Kidney epithelial cell (primary cell): Measurements from ENCODE around the gene RGS12. TPM values are rescaled to one million over a fixed set of nuclear protein-coding genes. Genes with fewer than 3 reads are reported as not detected.
A peak's percentile ranks its signal among the peaks of the same experiment; 100 is the strongest.

Experiments
- DNase-seq: peaks from one replicate; pipeline ENCODE4 v3.0.0-alpha.2; 2010; ENCODE audit warnings: low read depth
- H3K27me3 ChIP-seq: 2 replicates; pipeline ENCODE4 v1.6.0; 2011; ENCODE audit warnings: low read length; ENCODE audit not compliant: control insufficient read depth, insufficient read depth
- H3K36me3 ChIP-seq: 2 replicates; pipeline ENCODE4 v1.5.1; 2011; ENCODE audit warnings: low read length; ENCODE audit not compliant: control insufficient read depth, insufficient read depth
- H3K4me3 ChIP-seq: 2 replicates; pipeline ENCODE4 v1.5.1; 2011; ENCODE audit warnings: low read depth, mild to moderate bottlenecking, control low read depth, low read length
- total RNA-seq: library from RNA; depleted of rRNA; stranded (reverse); fragments of >200 nt; gene quantifications from 2 replicates; pipeline ENCODE4 v1.2.3, GENCODE V29; 2015
- TF ChIP-seq, protein P1 (sequence below): IDR thresholded peaks from 2 replicates; pipeline ENCODE4 v1.5.1; 2011; ENCODE audit warnings: mild to moderate bottlenecking, moderate library complexity, low read length, control low read depth, inconsistent platforms; ENCODE audit not compliant: insufficient read depth, poor library complexity, severe bottlenecking

Gene RGS12
- total RNA-seq, 1 donor from 2014 or later, result 28.7 TPM

DNA sequence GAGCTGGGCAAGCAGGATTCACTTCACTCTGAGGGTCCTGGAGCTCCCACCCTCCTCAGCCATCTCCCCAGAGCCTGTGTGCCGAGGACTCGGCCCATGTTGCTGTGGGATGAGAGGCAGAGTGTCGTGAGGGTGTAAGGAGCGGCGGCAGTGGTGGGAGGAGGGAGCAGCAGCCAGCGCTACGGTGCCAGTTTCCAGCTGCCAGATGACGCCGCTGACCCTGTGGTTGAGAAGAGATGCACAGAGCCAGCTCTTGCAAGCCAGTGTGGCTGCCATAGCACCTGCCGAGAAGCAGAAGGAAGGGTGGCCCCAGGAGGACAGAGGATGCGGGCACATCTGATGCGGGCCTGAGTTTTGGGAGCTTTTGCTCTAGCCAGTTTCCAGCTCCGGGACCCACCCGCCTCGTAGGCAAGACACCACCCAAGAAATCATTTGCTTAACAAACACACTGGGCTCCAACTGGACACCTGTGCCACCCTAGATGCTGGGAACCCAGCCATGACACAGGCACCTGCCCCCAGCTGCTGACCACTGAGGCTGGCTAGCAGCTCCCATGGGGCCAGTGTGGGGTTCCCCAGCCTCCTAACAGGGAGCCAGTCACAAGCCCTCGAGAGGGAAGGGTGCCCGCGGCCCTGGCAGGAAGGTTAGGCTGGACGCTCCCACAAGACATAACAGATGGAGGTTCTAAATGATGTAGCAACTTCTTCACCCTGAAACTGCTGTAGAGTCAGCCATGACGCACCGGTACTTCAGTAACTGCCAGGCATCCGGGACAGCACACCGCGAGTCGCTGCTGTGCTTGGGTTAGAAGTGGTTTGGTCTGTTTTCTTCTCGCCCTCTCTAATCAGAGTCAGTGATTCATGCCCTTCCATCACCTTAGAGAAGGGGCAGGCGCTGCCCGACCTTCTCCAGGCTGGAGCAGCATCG is 35.0 kb upstream of the RGS12 start:
- Histone ChIP-seq H3K4me3 (no peak overlapping the region), H3K36me3 (no peaks in the 10 kb centered on the region), H3K27me3 (peaks cover 4% of the 10 kb centered on the region)
- TF ChIP-seq, protein P1, sequence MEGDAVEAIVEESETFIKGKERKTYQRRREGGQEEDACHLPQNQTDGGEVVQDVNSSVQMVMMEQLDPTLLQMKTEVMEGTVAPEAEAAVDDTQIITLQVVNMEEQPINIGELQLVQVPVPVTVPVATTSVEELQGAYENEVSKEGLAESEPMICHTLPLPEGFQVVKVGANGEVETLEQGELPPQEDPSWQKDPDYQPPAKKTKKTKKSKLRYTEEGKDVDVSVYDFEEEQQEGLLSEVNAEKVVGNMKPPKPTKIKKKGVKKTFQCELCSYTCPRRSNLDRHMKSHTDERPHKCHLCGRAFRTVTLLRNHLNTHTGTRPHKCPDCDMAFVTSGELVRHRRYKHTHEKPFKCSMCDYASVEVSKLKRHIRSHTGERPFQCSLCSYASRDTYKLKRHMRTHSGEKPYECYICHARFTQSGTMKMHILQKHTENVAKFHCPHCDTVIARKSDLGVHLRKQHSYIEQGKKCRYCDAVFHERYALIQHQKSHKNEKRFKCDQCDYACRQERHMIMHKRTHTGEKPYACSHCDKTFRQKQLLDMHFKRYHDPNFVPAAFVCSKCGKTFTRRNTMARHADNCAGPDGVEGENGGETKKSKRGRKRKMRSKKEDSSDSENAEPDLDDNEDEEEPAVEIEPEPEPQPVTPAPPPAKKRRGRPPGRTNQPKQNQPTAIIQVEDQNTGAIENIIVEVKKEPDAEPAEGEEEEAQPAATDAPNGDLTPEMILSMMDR, result no peak
- peak; percentile 18 for DNase-seq

DNA sequence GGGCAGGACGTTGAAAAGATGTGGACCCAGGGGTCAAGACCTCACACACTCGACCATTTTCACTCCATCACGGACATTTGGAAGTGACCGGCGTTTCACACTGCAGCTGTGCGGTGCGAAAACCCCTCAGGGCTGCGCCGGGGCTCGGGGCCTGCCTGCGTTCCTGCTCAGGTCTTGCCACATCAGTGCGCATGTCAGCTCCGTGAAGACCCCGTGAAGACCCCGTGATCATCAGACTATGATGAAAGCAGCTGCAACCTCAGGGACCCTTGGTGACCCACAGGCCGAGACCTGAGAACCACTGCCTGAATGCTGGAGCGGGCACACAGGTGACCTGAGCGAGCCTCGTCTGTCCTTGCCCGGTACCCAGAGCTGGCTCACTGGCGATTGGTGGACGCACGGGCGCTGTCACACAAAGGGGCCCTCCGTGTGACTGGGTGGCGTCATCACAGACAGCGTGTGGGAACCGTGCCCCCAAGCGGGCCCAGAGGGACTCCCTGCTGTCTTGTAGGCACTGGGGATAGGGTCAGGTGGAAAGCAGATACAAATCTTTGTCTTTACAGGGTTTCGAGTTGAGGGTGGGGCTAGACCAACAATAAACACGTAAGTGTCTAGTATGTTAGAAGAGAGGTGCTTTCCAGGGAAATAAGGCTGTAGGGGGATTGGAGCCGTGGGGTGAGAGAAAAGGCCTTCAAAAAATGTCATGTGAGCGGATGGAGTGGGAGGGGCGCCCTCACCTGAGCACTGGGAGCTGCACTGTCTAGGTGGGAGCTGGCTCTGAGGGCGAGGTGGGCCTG is 31.2 kb upstream of the RGS12 start:
- Histone ChIP-seq H3K4me3 (no peak overlapping the region), H3K36me3 (no peaks in the 10 kb centered on the region), H3K27me3 (peaks cover 8% of the 10 kb centered on the region)
- no peak for DNase-seq
- TF ChIP-seq, protein P1, result no peak

DNA sequence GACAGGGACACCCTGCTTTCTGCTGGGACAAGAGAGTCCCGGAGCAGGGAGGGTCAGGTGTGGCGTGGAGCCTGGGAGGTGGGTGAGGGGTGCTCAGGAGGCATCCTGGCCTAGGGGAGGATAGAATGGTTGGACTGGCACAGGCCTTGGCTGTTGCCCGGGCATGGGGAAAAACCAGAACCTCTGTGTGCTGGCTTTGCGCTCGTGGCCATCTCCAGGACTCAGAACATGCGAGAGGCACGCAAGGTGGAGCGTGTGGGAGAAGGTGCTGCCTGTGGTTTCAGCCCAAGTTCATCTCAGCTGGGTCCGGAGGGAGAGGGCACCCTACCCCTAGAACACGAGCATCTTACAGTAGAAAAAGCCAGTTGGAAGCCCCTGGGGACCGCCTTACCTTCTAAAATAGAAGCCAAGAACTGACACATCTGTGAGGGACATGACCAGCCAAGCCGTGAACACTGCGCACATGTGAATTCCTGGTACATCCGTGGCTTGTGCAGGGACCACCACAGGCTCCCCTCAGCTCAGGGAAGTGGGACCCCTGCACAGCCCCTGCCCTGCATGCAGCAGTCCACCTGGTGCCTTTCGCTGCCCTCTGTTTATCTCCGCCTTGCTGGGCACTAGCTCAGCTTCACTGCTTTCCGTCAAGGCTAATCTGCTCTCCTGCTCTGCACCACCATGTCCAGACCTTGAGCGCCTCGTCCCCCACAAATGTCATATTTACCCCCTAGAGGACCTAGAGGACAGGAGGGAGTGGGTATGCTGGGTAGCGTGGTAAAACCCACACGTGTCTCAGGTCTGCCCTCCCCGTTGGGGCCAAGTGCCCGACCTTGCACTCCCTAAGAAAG is 30.4 kb upstream of the RGS12 start:
- H3K36me3 ChIP-seq, result no peaks in the 10 kb centered on the region
- DNase-seq, result no peak
- TF ChIP-seq, protein P1, result no peak
- H3K4me3 ChIP-seq, result no peak overlapping the region
- H3K27me3 ChIP-seq, result peaks cover 8% of the 10 kb centered on the region

DNA sequence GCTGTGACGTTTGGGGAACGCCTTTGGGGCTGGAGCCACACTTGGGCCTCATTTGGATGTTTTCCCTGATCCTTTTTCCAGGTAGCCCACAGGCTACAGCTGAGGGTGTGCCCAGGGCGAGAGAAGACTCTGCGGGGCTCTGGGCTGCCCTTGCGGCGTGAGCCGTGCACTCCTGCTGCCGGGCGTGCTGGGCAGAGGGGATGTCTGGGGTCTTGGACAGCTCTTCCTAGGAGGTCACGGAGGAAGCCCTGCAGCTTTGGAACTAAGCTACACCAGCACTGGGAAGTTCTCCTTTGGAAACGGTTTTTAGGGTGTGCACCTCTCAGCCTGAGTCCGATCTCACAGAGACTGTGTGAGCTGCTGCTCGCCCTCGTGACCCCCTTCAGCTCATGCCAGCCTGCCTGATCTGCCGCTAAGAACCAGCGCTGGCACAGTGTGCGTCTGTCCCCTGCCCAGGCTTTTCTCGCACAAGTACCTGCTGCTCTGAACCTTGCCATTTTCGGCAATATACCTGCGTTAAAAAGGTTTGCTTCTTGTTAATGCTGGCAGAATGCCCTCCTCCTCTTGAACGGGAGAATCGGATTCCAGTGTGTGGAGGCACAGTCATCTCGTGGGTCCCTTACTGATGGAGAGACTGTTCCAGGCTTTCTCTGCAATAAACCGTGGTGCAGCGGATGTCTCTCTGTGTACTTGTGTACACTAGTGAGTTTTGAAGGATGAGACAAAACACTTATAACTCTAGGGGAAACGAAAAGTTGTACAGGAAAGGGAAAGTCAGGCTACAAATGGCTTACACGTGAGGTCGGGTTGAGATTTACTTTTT is 29.6 kb upstream of the RGS12 start:
- DNase-seq, result no peak
- Histone ChIP-seq H3K36me3 (no peaks in the 10 kb centered on the region), H3K4me3 (no peak overlapping the region), H3K27me3 (peaks cover 8% of the 10 kb centered on the region)
- TF ChIP-seq, protein P1, result no peak

GRCh38 chr4:3263876-3264193 is 29.0 kb upstream of the RGS12 start:
- peaks cover 8% of the 10 kb centered on the region for H3K27me3 ChIP-seq
- H3K36me3 ChIP-seq, result no peaks in the 10 kb centered on the region
- DNase-seq, result no peak
- H3K4me3 ChIP-seq, result no peak overlapping the region
- TF ChIP-seq, protein P1, result no peak
